ENCODE measurements around the gene FDX2.

DNA sequence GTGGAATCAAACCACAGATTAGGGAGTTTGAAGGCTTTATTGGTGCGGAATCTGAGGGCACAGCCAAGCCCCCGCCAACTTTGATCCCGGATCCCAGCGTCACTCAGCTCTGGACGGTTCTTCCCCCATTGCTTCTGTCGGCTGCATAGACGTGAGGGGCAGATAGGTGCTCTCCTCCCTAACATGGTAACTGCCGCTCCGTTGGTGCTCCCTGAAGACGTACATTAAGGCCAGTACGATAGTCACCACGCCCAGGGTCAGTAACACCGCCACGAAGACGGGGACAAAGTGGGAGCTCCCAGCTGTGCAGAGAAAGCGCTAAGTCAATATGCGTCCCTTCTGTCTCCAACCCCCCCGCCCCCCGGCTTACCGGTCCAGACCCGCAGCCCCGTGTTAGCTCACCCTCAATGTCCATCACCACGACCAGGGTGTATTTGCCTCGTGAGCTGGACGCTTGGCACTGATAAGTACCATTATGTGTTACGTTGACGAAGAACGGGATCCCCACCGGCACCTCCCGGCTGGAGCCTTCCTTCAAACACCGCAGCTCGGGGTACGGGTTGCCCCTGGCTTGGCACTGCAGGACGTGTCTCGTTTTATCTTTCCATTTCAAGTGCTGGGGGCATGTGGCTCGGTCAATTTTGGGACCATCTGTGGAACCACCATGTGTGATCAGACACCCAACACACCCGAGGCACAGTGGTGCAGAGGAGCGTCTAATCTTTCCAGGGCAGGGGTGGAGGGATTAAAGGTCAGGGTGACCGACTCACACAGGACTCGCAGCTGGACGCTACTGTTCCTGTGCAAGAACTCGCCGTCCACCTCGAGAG lies 18.2 kb upstream of the FDX2 start:
- TF ChIP-seq, protein P1, sequence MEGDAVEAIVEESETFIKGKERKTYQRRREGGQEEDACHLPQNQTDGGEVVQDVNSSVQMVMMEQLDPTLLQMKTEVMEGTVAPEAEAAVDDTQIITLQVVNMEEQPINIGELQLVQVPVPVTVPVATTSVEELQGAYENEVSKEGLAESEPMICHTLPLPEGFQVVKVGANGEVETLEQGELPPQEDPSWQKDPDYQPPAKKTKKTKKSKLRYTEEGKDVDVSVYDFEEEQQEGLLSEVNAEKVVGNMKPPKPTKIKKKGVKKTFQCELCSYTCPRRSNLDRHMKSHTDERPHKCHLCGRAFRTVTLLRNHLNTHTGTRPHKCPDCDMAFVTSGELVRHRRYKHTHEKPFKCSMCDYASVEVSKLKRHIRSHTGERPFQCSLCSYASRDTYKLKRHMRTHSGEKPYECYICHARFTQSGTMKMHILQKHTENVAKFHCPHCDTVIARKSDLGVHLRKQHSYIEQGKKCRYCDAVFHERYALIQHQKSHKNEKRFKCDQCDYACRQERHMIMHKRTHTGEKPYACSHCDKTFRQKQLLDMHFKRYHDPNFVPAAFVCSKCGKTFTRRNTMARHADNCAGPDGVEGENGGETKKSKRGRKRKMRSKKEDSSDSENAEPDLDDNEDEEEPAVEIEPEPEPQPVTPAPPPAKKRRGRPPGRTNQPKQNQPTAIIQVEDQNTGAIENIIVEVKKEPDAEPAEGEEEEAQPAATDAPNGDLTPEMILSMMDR (IDR thresholded peaks at IDR 0.05) = no peak
- no peak for TF ChIP-seq POLR2A (IDR thresholded peaks at IDR 0.05)
